COLO829 (cell line): ENCODE measurements around the gene FGA.
A peak's percentile ranks its signal among the peaks of the same experiment; 100 is the strongest.

Experiments
- DNase-seq: peaks from one replicate; pipeline ENCODE4 v3.0.0; 2012; ENCODE audit warnings: low spot score

FGA gene

GRCh38 chr4:154578919-154579318 lies 11.6 kb downstream of the FGA start:
- no peak for DNase-seq

- no peak for DNase-seq
Observed at GRCh38 chr4:154577324-154577723, 13.2 kb downstream of the FGA start.

- DNase-seq, result no peak
Observed at GRCh38 chr4:154574311-154574710, 16.2 kb downstream of the FGA start.

- no peak for DNase-seq
Observed at GRCh38 chr4:154573190-154573870, 17.2 kb downstream of the FGA start.

GRCh38 chr4:154569584-154569983 lies 21.0 kb downstream of the FGA start:
- no peak for DNase-seq

- no peak for DNase-seq
Observed at GRCh38 chr4:154569028-154569427, 21.5 kb downstream of the FGA start.

GRCh38 chr4:154566639-154567204 lies 23.8 kb downstream of the FGA start:
- no peak for DNase-seq

- no peak for DNase-seq
Observed at GRCh38 chr4:154565704-154566103, 24.8 kb downstream of the FGA start.

- no peak for DNase-seq
Observed at GRCh38 chr4:154564311-154564710, 26.2 kb downstream of the FGA start.

GRCh38 chr4:154562697-154563254 lies 27.8 kb downstream of the FGA start, which contains the start of gene FGB:
FGB (plus strand) TSS chr4:154563011; CDS start chr4:154563019, 8 bp downstream.
- DNase-seq, result no peak

- peak; percentile 53 for DNase-seq
Observed at GRCh38 chr4:154560824-154561231, 29.7 kb downstream of the FGA start.

GRCh38 chr4:154560419-154560801 lies 30.1 kb downstream of the FGA start:
- no peak for DNase-seq

- peak; percentile 85 for DNase-seq
Observed at GRCh38 chr4:154559494-154560418, 30.8 kb downstream of the FGA start.

GRCh38 chr4:154559141-154559493 lies 31.4 kb downstream of the FGA start:
- no peak for DNase-seq

GRCh38 chr4:154551872-154552686 lies 38.5 kb downstream of the FGA start:
- DNase-seq, result peak; percentile 85

GRCh38 chr4:154549894-154550790 lies 40.4 kb downstream of the FGA start, which contains the start of gene PLRG1:
PLRG1 (minus strand) TSS chr4:154550400; CDS start chr4:154550308, 92 bp downstream.
- DNase-seq, result peak; percentile 98

GRCh38 chr4:154545689-154546088 lies 44.9 kb downstream of the FGA start:
- no peak for DNase-seq

- no peak for DNase-seq
Observed at GRCh38 chr4:154542271-154542879, 48.2 kb downstream of the FGA start.
